HepG2 (cell line): ENCODE results near the gene ADAMTS18. TPM values are rescaled to one million over a fixed set of nuclear protein-coding genes. Genes with fewer than 3 reads are reported as not detected.

Experiments used
- ATAC-seq: fragments of 200-7000 bp; cut with Tn5 transposase; 3 replicates; pipeline ENCODE4 v1.9.1; 2020; ENCODE audit warnings: mild to moderate bottlenecking, moderate library complexity
- BruUV-seq: library from RNA; stranded (reverse); fragments of 400-500 nt; replicated peaks from 2 replicates; lab custom pipeline; 2021; lab: Mats Ljungman, UMichigan
- CTCF ChIA-PET: fragments of 300-600 bp; formaldehyde crosslinking; extraction: SDS; loops from one replicate; lab custom pipeline; 2021; ENCODE audit warnings: low total read pairs, inconsistent platforms, low intra/inter-chr PET ratio; lab: Yijun Ruan, JAX
- POLR2A ChIA-PET: fragments of 350-600 bp; sonication (Branson Sonifier 250); formaldehyde crosslinking; loops from one replicate; lab custom pipeline; 2020; ENCODE audit warnings: antibody characterized with exemption, inconsistent platforms; lab: Yijun Ruan, JAX
- DNase-seq: peaks from one replicate; pipeline ENCODE4 v3.0.0-alpha.2; 2015; ENCODE audit warnings: low spot score
- FAIRE-seq: peaks from 3 replicates; lab custom pipeline; 2011; peaks lifted over from hg19 to GRCh38; lab: Jason Lieb, UNC
- H2AFZ ChIP-seq: one replicate; pipeline ENCODE4 v1.6.1; 2011; ENCODE audit warnings: low read length, inconsistent platforms
- H3K27ac ChIP-seq: fragments of 300-600 bp; 3 replicates; pipeline ENCODE4 v1.8.0; 2011; ENCODE audit warnings: mixed run types, mild to moderate bottlenecking, mixed read lengths, low read length, inconsistent platforms; ENCODE audit not compliant: insufficient read depth; ENCODE audit errors: extremely low read length
- H3K27me3 ChIP-seq, 2 experiments: fragments of 200-600 bp in 1 of 2; 2 replicates in 1 of 2; 3 replicates in 1 of 2; pipeline versions ENCODE4 v1.6.0 to v1.8.0; 2011; ENCODE audit warnings: low read length in 2 of 2, mild to moderate bottlenecking in 2 of 2, moderate library complexity in 2 of 2, inconsistent platforms in 1 of 2; ENCODE audit not compliant: insufficient read depth in 2 of 2, control insufficient read depth in 1 of 2
- H3K36me3 ChIP-seq, 2 experiments: fragments of 200-600 bp in 1 of 2; replicated peaks in 1 of 2; 2 replicates in 1 of 2; 3 replicates in 1 of 2; pipeline versions ENCODE4 v1.5.1 to v1.8.0; 2011; ENCODE audit warnings: low read length in 2 of 2, inconsistent platforms in 1 of 2; ENCODE audit not compliant: insufficient read depth in 2 of 2, control insufficient read depth in 1 of 2
- H3K4me1 ChIP-seq: 2 replicates; pipeline ENCODE4 v1.5.1; 2012; ENCODE audit warnings: low read length, inconsistent platforms; ENCODE audit not compliant: insufficient read depth
- H3K4me2 ChIP-seq: 2 replicates; pipeline ENCODE4 v1.6.0; 2011; ENCODE audit warnings: low read depth, low read length, inconsistent platforms
- H3K4me3 ChIP-seq, 3 experiments: fragments of 200-600 bp in 1 of 3; sonication (generic), shearing (Covaris generic) in 1 of 3; replicated peaks in 1 of 3; 2 replicates each; pipeline ENCODE4 v1.5.1; 2011 to 2016; ENCODE audit warnings: low read length in 3 of 3, inconsistent platforms in 2 of 3, low read depth in 2 of 3, mild to moderate bottlenecking in 2 of 3, control low read depth in 1 of 3, mixed read lengths in 1 of 3; ENCODE audit not compliant: insufficient read depth in 1 of 3
- H3K79me2 ChIP-seq: one replicate; pipeline ENCODE4 v1.6.1; 2011; ENCODE audit warnings: low read length, inconsistent platforms; ENCODE audit not compliant: insufficient read depth
- H3K9ac ChIP-seq: 2 replicates; pipeline ENCODE4 v1.6.0; 2011; ENCODE audit warnings: mild to moderate bottlenecking, low read depth, low read length, inconsistent platforms; ENCODE audit not compliant: insufficient read depth
- H3K9me3 ChIP-seq: 2 replicates; pipeline ENCODE4 v1.5.1; 2012; ENCODE audit warnings: mild to moderate bottlenecking, low read length
- H4K20me1 ChIP-seq: 2 replicates; pipeline ENCODE4 v1.6.0; 2011; ENCODE audit warnings: inconsistent platforms, mild to moderate bottlenecking, low read length, moderate library complexity; ENCODE audit not compliant: insufficient read depth
- MIER3 ChIP-seq: IDR thresholded peaks from 2 replicates; pipeline ENCODE4 v1.6.1; 2016; ENCODE audit warnings: missing compliant biosample characterization, borderline replicate concordance
- MYC ChIP-seq: sonication (generic); formaldehyde crosslinking; IDR thresholded peaks from 2 replicates; pipeline ENCODE4 v1.9.0; 2021; ENCODE audit warnings: missing genetic modification reagents, borderline replicate concordance
- NFYB ChIP-seq: sonication (generic); formaldehyde crosslinking; IDR thresholded peaks from 2 replicates; pipeline ENCODE4 v1.4.0; 2020; ENCODE audit warnings: missing genetic modification reagents
- SRF ChIP-seq: IDR thresholded peaks from 2 replicates; pipeline ENCODE4 v1.6.1; 2011; ENCODE audit warnings: mild to moderate bottlenecking, low read depth, low read length, moderate library complexity
- SRSF1 ChIP-seq: fragments of 200-400 bp; formaldehyde crosslinking; optimal IDR thresholded peaks from 2 replicates; pipeline ENCODE3; 2017; ENCODE audit warnings: mild to moderate bottlenecking, low read depth, low read length, moderate library complexity
- SRSF4 ChIP-seq: fragments of 200-400 bp; formaldehyde crosslinking; IDR thresholded peaks from one replicate; pipeline ENCODE4 v1.6.1; 2018; ENCODE audit warnings: mild to moderate bottlenecking, low read depth, low read length, moderate library complexity; ENCODE audit not compliant: poor library complexity, severe bottlenecking
- TARDBP ChIP-seq: sonication (generic); formaldehyde crosslinking; IDR thresholded peaks from 2 replicates; pipeline ENCODE4 v1.8.0; 2022; ENCODE audit warnings: mild to moderate bottlenecking, missing genetic modification reagents
- U2AF2 ChIP-seq: fragments of 200-400 bp; formaldehyde crosslinking; IDR thresholded peaks from 2 replicates; pipeline ENCODE4 v1.6.1; 2017; ENCODE audit warnings: low read depth, mild to moderate bottlenecking, low read length
- ZFX ChIP-seq: sonication (generic); formaldehyde crosslinking; IDR thresholded peaks from 2 replicates; pipeline ENCODE4 v1.4.0; 2020; ENCODE audit warnings: mild to moderate bottlenecking, low read depth, missing genetic modification reagents, moderate library complexity
- ZNF274 ChIP-seq: sonication (generic); formaldehyde crosslinking; IDR thresholded peaks from 2 replicates; pipeline ENCODE4 v1.5.1; 2020; ENCODE audit warnings: mild to moderate bottlenecking, missing genetic modification reagents
- ZNF841 ChIP-seq: sonication (generic); formaldehyde crosslinking; IDR thresholded peaks from 2 replicates; pipeline ENCODE4 v1.8.1; 2023; ENCODE audit warnings: missing genetic modification reagents, borderline replicate concordance
- WGBS: methylation state at CpG from one replicate; pipeline ENCODE4 v1.1.6; 2017; ENCODE audit warnings: low lambda C conversion rate; 5-methylcytosine and 5-hydroxymethylcytosine counted together
- in situ Hi-C: cut with HindIII; loops from 2 replicates; pipeline ENCODE4 v1.10.0; 2017; ENCODE audit warnings: low pct_unique_long_range_greater_than_20kb; ENCODE audit not compliant: extremely low pct_ligation_motif_present
- intact Hi-C: fragments of 100-400 bp; cut with micrococcal nuclease; formaldehyde crosslinking; loops from one replicate; pipeline ENCODE4 v1.10.0; 2022; ENCODE audit not compliant: unreplicated experiment
- polyA plus RNA-seq, 8 experiments: library from polyadenylated mRNA; depleted of rRNA in 3 of 8; stranded (reverse) in 7 of 8; unstranded in 1 of 8; fragments of >200 nt; fragmentation: Illumina TruSeq in 4 of 8; extraction: Trizol in 4 of 8; gene quantifications; 2 replicates each; pipeline versions ENCODE4 v1.2.1 to v1.2.3, GENCODE V29; 2011 to 2016; ENCODE audit warnings: low read depth in 4 of 8, missing spikeins in 1 of 8, mixed read lengths in 1 of 8; ENCODE audit not compliant: insufficient read depth in 1 of 8
- total RNA-seq, 5 experiments: library from RNA; depleted of rRNA; stranded (reverse); fragments of >200 nt; fragmentation: Illumina TruSeq; extraction: Trizol; gene quantifications; 2 replicates each; pipeline ENCODE4 v1.2.3, GENCODE V29; 2016; ENCODE audit warnings: low read depth in 1 of 5
- TF ChIP-seq, protein P1 (sequence below): IDR thresholded peaks from 2 replicates; pipeline ENCODE4 v1.6.1; 2018; ENCODE audit warnings: missing genetic modification reagents
- TF ChIP-seq, protein P2 (sequence below): sonication (generic); formaldehyde crosslinking; IDR thresholded peaks from 2 replicates; pipeline ENCODE4 v1.5.0; 2020; ENCODE audit warnings: mild to moderate bottlenecking, missing genetic modification reagents, borderline replicate concordance

ADAMTS18 gene
- total and polyA plus RNA-seq, 2 of the 13 experiments (the other 11 are each of a cell fraction or from before 2014, with no cell fraction given), result 0.01 TPM; not detected in 1

DNA sequence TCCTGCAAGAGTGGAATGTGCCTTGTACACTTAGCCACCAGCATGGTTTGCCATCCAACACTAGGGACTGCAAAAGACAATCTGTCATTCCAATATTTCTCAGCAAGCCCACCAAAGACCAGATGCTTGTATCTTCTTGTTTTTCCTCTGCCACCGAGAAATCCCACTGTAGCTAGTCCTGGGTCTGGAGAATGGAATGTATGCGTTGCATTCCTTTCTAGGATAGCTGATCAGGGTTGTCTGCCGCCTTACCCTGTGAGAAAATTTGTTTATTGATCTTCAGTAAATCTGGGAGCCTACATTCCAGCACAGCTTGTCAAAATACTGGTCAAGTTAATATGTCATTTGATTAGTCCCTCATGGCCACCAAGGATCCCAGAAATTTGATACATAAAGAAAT, 28.1 kb upstream of the ADAMTS18 start (continued):
- no peak for TF ChIP-seq ZFX (CRISPR knock-in tag)
- TF ChIP-seq ZNF274, result no peak
- TF ChIP-seq, protein P1, sequence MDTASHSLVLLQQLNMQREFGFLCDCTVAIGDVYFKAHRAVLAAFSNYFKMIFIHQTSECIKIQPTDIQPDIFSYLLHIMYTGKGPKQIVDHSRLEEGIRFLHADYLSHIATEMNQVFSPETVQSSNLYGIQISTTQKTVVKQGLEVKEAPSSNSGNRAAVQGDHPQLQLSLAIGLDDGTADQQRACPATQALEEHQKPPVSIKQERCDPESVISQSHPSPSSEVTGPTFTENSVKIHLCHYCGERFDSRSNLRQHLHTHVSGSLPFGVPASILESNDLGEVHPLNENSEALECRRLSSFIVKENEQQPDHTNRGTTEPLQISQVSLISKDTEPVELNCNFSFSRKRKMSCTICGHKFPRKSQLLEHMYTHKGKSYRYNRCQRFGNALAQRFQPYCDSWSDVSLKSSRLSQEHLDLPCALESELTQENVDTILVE (CRISPR knock-in tag), result no peak
- no peak for TF ChIP-seq SRF
- no peak for TF ChIP-seq MIER3 (CRISPR knock-in tag)
- no peak for TF ChIP-seq SRSF4

DNA sequence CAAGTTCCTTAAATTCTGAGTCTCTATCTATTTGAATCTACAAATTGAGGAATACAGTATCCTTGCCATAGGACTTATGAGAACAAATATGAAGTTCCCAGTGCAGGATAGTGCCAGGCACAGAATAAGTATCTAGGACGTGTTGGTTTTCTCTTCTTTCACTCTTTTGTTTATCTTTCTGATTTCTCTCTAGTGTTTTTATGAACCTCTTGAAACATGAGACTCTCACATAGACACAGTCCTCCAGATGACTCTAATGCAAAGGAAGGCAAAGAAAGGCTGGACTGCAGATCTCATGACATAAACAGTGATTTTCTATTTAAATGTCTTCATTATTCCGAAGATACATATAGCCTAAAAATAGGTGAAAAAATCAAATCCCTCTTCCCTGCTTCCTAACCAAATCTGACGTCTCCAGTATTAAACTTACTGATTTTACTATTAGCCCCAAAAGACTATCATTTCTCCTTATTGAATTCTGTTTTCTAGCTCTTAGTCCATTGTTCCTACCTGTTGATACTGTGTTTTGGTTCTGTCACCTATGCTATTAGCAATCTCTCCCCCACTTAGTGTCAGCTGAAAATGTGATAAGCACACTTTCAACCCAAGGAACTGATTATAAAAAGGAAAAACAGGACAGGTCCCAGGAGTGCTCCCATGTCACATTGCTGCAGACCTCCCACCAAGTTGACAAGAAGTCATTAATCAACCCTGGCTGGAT, 24.9 kb upstream of the ADAMTS18 start:
- no peak overlapping the region for H3K4me2 ChIP-seq
- WGBS, result under 1% methylated on average over 3 of the region's 3 CpGs
- no peaks in the 10 kb centered on the region for H4K20me1 ChIP-seq
- no peak overlapping the region for H3K9ac ChIP-seq
- ChIA-PET POLR2A (no interaction called here), CTCF (no interaction called here)
- no peak overlapping the region for H3K4me3 ChIP-seq
- no peak overlapping the region for H3K27ac ChIP-seq
- in situ Hi-C loops (no loop called here), intact Hi-C loops (no loop called here)
- ATAC-seq, result no peak
- H3K27me3 ChIP-seq, result no peaks in the 10 kb centered on the region
- H3K4me1 ChIP-seq, result no peaks in the 10 kb centered on the region
- H3K9me3 ChIP-seq, result no peaks in the 10 kb centered on the region
- no peak overlapping the region for H2AFZ ChIP-seq
- H3K79me2 ChIP-seq, result no peaks in the 10 kb centered on the region
- no peak for FAIRE-seq
- no TSS peak for BruUV-seq
- H3K36me3 ChIP-seq, result no peaks in the 10 kb centered on the region
- DNase-seq, result no peak
- TF ChIP-seq, protein P2, sequence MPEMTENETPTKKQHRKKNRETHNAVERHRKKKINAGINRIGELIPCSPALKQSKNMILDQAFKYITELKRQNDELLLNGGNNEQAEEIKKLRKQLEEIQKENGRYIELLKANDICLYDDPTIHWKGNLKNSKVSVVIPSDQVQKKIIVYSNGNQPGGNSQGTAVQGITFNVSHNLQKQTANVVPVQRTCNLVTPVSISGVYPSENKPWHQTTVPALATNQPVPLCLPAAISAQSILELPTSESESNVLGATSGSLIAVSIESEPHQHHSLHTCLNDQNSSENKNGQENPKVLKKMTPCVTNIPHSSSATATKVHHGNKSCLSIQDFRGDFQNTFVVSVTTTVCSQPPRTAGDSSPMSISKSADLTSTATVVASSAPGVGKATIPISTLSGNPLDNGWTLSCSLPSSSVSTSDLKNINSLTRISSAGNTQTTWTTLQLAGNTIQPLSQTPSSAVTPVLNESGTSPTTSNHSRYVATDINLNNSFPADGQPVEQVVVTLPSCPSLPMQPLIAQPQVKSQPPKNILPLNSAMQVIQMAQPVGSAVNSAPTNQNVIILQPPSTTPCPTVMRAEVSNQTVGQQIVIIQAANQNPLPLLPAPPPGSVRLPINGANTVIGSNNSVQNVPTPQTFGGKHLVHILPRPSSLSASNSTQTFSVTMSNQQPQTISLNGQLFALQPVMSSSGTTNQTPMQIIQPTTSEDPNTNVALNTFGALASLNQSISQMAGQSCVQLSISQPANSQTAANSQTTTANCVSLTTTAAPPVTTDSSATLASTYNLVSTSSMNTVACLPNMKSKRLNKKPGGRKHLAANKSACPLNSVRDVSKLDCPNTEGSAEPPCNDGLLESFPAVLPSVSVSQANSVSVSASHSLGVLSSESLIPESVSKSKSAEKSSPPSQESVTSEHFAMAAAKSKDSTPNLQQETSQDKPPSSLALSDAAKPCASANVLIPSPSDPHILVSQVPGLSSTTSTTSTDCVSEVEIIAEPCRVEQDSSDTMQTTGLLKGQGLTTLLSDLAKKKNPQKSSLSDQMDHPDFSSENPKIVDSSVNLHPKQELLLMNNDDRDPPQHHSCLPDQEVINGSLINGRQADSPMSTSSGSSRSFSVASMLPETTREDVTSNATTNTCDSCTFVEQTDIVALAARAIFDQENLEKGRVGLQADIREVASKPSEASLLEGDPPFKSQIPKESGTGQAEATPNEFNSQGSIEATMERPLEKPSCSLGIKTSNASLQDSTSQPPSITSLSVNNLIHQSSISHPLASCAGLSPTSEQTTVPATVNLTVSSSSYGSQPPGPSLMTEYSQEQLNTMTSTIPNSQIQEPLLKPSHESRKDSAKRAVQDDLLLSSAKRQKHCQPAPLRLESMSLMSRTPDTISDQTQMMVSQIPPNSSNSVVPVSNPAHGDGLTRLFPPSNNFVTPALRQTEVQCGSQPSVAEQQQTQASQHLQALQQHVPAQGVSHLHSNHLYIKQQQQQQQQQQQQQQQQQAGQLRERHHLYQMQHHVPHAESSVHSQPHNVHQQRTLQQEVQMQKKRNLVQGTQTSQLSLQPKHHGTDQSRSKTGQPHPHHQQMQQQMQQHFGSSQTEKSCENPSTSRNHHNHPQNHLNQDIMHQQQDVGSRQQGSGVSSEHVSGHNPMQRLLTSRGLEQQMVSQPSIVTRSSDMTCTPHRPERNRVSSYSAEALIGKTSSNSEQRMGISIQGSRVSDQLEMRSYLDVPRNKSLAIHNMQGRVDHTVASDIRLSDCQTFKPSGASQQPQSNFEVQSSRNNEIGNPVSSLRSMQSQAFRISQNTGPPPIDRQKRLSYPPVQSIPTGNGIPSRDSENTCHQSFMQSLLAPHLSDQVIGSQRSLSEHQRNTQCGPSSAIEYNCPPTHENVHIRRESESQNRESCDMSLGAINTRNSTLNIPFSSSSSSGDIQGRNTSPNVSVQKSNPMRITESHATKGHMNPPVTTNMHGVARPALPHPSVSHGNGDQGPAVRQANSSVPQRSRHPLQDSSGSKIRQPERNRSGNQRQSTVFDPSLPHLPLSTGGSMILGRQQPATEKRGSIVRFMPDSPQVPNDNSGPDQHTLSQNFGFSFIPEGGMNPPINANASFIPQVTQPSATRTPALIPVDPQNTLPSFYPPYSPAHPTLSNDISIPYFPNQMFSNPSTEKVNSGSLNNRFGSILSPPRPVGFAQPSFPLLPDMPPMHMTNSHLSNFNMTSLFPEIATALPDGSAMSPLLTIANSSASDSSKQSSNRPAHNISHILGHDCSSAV (CRISPR knock-in tag), result no peak
- TF ChIP-seq NFYB (CRISPR knock-in tag) (no peak), U2AF2 (no peak), TARDBP (CRISPR knock-in tag) (no peak), ZNF841 (CRISPR knock-in tag) (no peak), SRSF1 (no peak), MYC (CRISPR knock-in tag) (no peak)
